ENCODE measurements around the gene APBA1.

The APBA1 gene

DNA sequence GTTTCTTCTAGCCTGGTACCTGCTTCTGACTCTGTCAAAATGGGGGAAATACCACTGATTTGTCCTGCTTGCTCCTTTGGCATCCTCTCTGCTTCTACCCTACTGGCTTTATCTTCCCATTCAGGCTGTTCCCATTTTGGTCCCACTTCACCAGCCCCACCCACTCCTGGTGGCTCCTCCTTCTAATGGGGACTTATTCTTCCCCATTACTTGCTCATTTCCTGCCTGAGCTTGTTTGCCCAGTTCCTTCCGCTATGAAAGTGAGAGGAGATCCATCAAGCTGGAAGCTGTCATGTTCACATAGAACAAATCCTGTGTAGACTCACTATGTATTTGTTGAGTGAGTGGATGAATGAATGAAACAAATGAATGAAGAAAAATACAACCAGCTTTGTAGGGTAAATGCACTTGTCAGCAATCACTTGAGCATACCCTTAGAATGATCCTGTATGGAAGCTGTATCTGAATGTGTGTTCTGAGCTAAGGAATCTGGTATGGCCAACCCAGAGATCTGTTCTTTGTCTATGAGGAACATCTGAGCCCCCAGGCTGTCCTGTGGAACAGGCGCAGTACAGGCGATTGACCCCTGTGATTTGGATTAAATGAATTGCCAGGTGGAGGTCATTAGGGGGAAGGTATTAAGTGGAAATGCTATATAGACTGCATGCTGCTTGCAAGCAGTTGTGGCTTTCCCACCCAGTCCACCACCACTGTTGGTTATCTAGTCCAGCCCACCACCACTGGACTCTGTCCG, 89.5 kb downstream of the APBA1 start:
- no peak overlapping the region for H3K4me3 ChIP-seq (ENCODE audit: low read depth, low read length)
- DNase-seq (ENCODE audit: low read depth) = no peak
- no peak for TF ChIP-seq CTCF (IDR thresholded peaks at IDR 0.05; ENCODE audit: control insufficient read depth, extremely low read depth, insufficient read depth)

- TF ChIP-seq CTCF (IDR thresholded peaks at IDR 0.05; ENCODE audit: control insufficient read depth, extremely low read depth, insufficient read depth) = no peak
- DNase-seq (ENCODE audit: low read depth) = no peak
- no peak overlapping the region for H3K4me3 ChIP-seq (ENCODE audit: low read depth, low read length)
These were observed 90.2 kb downstream of the APBA1 start for GRCh38 chr9:69582018-69582417.

DNA sequence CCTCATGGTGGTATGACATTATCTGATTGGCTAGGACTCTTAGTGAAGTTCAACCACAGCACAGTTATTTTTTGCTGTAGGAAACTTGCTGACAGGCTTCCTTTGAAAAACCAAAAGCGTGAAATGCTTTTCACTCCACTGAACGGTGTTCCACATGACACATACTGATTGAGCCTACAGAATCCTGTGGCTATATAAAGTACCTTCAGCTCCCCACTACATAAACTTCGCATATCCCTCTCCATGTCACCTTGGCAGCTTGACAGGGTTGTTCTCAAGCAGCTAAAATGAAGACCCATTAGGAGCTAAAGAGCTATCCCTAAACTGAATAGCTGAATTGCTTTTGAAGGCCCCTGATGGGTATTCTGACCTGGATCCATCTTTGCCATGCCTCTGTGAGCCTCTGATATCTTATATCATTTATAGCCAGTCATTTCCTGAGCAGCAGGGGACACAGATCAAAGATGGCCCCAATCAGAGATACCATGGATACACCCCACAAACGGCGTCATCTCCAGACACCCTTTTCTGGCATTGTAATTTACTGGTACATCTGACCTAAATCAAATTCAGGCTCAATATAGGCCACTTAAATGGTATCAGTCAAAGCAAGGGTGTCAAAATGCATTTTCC, 91.5 kb downstream of the APBA1 start:
- no peak for DNase-seq (ENCODE audit: low read depth)
- TF ChIP-seq CTCF (IDR thresholded peaks at IDR 0.05; ENCODE audit: control insufficient read depth, extremely low read depth, insufficient read depth) = no peak
- no peak overlapping the region for H3K4me3 ChIP-seq (ENCODE audit: low read depth, low read length)

DNA sequence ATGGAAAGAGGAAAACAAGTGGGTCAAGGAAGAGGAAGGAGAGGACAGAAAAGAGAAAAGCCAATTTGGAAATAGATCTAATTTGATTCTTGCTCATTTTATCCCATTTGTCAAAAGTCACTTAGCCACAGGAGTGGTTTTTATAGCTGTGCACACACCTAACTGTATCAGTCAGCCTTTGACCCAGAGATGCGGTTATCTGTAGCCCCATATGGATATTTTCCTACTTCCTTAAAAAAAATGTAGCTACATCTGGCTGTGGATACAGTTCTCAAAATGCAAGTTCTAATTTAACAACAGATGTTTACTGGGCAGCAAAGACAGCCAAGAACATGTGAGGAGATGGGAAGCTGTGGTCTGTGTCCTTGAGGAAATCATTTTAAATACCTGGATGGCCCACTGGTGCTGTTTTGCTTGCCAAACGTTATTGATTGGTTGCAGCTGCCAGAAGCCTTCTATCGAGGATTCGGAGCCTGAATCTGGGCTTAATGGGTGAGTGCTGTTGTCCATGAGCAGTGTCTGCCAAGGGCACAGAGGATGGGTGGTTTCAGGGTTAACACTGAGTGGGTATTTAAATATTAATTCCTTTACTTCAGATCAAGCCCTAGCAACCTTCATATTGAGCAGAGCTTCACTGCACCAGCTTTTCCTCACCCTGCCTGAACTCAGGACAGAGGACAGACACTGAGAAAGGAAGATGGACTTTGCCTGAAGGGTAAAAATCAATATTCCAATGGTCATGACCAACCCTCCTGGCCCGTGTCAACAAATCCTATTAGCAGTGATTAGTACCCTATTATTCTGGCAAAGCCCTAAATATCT, 92.2 kb downstream of the APBA1 start:
- H3K4me3 ChIP-seq (ENCODE audit: low read depth, low read length) = no peak overlapping the region
- no peak for TF ChIP-seq CTCF (IDR thresholded peaks at IDR 0.05; ENCODE audit: control insufficient read depth, extremely low read depth, insufficient read depth)
- DNase-seq (ENCODE audit: low read depth) = no peak

- DNase-seq (ENCODE audit: low read depth) = no peak
- no peak for TF ChIP-seq CTCF (IDR thresholded peaks at IDR 0.05; ENCODE audit: control insufficient read depth, extremely low read depth, insufficient read depth)
- no peak overlapping the region for H3K4me3 ChIP-seq (ENCODE audit: low read depth, low read length)
These were observed 93.0 kb downstream of the APBA1 start for GRCh38 chr9:69579032-69579758.

DNA sequence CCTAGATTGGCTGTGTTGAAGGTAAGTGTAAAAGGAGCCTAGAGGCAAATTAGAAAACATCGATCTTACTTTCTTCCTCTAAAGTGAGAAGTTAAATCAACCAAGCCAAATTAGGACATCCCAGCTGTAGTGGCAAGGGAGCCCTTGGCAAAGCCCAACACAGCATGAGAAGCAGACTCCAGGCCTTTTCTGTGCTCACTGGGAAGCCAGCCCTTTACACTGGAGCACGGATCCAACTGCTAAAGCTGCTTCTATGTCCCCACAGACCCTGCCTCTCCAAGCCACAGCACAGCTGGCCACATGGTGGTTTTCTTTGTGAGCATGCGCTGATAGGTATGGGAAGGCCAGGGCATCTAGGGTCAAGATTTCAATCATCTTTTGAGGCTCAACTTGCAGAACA, 94.1 kb downstream of the APBA1 start:
- TF ChIP-seq CTCF (IDR thresholded peaks at IDR 0.05; ENCODE audit: control insufficient read depth, extremely low read depth, insufficient read depth) = no peak
- DNase-seq (ENCODE audit: low read depth) = no peak
- H3K4me3 ChIP-seq (ENCODE audit: low read depth, low read length) = no peak overlapping the region

All from LNCaP clone FGC (cell line).